GDM1 (cell line): ENCODE data around the gene FOXE3.

Source experiments
- DNase-seq: peaks from one replicate; lab custom pipeline; 2025; lab: John Stamatoyannopoulos, UW

Gene FOXE3

DNA sequence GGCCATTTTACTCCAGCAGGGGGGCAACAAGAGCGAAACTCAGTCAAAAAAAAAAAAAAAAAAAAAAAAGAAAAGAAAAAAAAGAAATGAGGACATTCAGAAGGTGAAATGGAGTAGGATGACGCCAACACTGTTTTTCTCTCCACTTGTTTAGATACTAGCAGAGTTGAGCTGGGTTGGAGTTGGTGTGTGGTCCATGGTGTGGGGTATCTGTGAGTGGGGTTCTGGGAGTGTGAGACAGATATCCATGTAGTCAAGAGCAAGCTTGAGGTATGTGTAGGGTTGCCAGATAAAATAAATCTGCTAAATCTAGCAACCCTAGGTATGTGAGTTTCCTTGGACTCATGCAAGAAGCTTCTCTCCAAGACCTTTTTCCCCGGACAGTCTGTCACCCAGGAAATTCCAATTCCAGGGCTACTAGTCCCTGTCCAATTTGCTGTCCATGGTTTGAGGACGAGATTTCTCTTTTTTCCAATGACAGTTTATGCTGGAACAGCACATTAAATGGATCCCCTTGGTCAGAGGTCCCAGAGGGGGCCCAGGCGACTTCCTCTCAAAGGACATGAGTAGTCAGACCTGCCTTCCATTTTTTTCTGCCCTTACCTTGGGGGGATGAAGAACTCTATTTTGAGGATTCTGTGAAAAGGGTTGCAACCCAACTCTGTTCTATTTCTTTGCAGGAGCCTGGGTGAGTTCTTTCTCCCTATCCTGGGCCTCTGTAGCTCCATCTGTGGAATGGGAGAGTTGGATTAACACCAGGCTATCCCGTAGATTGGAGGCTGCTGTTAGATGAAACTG lies 19.6 kb downstream of the FOXE3 start:
- no peak for DNase-seq

DNA sequence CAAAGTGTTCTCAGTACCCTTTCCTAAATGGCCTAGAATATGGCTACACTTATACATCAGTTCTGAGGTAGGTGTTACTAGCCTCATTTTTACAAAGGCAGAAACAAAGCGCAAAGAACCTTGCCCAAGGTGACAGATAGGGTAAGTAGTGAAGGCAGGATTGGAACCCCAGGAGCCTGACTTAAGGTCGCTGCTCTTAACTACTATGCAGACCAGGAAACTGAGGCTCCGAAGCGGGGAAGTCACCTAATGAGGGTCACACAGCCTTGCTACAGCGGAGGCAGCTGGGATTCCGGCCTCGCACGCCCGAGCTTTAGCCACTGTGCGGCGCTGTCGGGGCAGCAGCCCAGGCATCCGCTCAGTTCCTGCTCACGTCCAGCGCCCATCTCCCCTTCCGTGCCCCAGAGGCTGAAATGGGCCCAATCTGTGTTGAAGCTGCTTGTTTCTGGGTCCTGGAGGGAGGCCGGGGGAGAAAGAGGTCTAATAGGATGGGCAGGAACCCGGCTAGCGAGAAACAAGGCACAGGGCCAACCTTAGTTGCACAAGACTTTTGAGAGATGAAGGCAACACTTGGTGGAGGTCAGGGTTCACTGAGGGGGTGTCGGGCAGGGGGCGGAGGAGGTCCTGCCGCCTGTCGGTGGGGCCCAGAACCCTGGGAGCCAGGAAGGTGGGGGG lies 20.4 kb downstream of the FOXE3 start:
- DNase-seq: peak; percentile 72

DNA sequence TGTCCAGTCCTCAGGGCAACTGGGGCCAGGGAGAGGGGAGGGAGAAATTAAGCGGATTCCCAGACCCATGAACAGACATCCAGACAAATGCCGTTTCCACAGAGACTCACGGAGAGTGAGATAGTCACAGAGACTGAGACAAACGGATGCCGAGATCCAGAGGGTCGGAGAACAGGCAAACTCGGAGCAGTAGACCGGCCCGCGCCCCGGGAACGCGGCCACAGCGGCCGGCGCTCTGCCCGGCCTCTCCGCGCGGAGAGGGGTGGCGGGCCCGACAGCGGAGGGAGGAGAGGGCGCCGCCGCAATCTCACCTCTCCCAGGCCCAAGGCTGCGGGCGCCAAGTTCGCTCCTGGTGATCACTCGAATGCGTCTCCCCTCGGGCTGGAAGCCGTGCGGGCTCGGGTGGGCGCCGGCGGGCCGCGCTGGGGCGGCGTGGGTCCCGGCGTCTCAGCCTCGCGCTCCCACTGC lies 20.9 kb downstream of the FOXE3 start:
- DNase-seq: no peak

DNA sequence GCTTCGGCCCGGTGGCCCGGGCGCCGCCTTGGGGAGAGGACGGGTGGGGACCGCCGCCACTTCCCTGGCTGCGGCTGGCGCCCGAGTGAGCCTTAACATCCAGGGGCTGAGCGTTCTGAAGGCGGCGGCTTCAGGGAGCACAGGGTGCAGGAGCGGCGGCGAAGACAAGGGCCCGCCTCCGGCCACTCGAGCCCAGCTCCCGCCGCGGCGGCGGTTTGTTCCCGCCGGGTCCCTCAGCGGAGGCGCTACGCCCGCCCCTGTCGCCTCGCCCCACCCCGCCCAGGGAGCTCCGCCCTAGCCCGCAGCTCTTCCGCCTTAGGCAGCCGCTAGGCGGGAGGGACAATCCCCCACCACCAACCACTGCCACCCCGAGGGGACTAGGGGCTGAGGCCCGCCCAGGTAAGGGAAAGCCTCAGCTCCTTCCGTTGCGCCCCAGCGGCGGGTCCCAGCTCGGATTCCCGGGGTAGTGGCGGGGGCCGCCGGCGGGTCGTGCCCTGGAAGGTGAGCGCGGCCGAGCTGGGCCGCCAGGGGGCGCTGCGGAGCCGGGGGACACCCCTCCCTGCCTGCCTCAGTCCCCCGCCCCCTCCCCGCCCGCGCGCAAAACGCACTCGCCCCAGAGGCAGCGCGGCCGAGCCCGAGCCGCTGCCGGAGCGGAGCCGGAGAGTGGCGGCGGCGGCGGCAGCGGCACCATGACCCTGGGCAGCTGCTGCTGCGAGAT lies 21.5 kb downstream of the FOXE3 start, which contains the start of gene FOXD2:
Gene FOXD2 (plus strand): TSS at position 598 of the 718 bp plus-strand sequence. CDS start 92 bp downstream, at position 690.
- DNase-seq: peak; percentile 92

DNA sequence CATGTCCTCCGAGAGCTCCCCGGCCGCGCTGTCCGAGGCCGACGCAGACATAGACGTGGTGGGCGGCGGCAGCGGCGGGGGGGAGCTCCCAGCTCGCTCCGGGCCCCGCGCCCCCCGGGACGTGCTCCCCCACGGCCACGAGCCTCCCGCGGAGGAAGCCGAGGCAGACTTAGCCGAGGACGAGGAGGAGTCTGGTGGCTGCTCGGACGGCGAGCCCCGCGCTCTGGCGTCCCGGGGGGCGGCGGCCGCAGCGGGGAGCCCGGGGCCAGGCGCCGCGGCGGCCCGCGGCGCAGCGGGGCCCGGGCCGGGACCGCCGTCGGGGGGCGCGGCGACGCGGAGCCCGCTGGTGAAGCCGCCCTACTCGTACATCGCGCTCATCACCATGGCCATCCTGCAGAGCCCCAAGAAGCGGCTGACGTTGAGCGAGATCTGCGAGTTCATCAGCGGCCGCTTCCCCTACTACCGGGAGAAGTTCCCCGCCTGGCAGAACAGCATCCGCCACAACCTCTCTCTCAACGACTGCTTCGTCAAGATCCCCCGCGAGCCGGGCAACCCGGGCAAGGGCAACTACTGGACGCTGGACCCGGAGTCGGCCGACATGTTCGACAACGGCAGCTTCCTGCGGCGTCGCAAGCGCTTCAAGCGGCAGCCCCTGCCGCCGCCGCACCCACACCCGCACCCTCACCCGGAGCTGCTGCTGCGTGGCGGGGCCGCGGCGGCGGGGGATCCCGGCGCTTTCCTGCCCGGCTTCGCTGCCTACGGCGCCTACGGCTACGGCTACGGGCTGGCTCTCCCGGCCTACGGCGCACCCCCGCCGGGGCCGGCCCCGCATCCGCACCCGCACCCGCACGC lies 22.3 kb downstream of the FOXE3 start:
- DNase-seq: no peak

DNA sequence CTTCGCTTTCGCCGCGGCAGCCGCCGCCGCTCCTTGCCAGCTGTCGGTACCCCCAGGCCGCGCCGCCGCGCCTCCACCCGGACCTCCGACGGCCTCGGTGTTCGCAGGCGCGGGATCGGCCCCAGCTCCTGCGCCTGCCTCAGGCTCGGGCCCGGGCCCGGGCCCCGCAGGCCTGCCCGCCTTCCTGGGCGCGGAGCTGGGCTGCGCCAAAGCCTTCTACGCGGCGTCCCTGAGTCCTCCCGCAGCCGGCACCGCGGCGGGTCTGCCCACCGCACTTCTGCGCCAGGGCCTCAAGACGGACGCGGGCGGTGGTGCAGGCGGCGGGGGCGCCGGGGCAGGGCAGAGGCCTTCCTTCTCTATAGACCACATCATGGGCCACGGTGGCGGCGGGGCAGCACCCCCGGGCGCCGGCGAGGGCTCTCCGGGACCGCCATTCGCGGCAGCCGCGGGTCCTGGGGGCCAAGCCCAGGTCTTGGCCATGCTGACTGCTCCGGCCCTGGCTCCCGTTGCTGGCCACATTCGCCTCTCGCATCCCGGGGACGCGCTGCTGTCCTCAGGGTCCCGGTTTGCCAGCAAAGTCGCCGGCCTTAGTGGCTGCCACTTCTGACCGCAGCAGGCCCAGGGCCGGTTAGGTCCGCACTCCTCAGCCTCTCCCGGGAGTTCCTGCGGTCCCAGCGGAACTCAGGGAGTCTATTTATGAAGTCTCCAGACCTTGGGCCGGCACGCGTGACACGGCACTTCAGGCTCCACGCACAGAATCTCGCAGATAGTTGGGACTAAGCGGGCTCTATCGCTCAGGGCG lies 23.1 kb downstream of the FOXE3 start:
- DNase-seq: no peak

DNA sequence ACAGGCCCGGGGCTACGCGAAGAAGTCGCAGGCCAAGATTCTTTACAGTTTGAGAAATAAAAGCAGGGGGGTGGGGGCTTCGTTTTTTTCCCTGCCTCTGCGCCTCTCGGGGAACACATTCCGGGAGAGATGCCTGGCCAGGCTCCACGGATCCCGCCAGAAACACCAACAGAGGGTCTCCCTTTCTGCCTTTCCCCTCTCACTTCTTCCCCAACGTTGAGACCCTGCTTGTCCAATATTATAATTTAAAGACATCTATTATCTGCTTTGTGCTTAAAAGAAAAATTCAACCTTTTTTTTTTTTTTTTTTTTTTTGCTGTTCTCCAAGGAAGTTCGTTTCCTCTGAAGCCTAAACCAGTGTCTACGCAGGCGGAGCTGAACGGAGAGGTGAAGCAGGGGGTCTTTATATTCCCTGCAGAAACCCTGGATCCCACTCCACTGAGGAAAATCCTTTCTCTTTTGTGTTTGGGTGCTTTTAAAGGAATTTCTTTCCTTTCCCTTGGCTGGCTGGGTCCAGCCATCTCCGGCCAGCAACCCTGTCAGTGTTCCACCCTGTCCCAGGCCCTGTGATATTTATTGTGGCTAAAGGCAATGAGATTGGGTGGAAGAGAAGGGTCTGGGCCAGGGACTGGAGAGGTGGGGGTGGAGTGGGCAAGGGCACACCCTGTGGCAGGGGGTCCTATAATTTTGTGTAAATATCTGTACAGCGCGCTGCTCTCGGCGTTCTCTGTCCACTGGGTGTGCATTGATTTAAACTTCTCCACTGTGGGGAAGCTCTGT lies 23.9 kb downstream of the FOXE3 start:
- DNase-seq: no peak

DNA sequence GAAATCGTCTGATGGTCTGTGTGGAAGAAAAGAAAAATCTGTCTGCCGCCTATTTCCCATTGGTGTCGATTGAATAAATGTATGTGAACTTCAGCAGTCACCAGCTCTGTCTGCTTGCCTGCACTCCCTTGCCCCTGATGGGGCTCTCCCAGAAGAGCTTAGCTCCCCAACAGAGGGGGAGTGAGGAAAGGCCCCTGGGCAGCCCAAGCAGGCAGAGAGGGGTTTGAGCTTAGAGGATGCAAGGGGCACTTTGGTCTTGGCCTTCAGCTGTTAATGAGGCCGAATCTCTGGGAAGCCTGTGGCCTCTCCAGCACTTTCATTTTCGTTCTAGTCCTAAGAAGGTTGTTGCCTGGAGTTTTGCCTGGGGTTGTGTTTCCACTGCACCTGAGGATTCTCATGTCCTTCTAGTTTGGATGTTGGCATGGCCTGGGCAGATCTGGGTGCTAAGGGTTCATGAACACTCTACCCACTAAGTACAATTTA lies 24.6 kb downstream of the FOXE3 start:
- DNase-seq: no peak

DNA sequence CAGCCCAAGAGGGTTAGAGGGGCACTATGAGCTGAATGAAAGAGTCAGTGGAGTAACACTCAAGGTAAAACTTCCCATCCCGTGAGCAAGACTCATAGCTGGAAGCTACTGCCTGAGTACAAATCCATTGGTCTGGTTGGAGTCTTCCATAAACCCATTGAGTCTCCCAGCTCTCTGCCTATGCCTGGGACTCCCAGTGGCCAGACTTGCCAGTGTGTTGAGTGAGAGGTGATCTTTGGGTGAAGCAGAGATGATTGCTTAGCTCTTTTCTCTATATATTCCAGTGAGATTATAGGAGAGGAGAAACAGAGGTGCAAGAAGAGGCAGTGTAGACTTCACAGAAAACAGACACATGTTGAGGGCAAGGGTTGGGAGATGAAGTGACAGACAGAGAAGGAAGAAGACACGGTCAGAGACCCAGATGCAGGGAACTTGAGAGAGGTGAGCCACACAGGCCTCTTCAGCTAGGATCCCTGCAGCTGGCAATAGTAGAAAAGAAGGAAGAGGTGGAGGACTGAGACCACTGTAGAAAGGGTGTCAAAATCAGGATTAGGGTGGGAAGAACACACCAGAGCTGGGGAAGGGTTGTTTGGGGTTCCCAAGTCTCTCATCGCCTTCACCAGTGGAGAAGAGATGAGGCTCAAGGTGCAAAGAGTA lies 25.5 kb downstream of the FOXE3 start:
- DNase-seq: no peak

DNA sequence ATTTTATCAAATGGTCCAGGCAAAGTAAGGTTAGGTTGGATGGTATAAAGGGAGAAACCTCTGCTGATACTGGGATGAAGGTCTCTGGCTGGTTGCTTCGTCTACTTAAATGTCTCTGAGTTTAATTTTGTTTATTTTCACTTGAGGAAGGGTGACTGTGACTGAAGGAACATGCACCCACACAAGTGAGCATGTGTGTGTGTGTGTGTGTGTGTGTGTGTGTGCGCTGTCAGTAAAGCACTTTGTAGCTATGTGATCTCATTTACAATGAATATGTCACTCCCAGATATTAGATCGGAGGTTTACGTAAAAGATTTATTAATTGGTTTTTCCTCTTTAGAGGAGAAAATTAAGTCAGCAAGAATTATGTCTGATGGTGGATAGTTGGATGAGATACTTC lies 26.1 kb downstream of the FOXE3 start:
- DNase-seq: no peak

DNA sequence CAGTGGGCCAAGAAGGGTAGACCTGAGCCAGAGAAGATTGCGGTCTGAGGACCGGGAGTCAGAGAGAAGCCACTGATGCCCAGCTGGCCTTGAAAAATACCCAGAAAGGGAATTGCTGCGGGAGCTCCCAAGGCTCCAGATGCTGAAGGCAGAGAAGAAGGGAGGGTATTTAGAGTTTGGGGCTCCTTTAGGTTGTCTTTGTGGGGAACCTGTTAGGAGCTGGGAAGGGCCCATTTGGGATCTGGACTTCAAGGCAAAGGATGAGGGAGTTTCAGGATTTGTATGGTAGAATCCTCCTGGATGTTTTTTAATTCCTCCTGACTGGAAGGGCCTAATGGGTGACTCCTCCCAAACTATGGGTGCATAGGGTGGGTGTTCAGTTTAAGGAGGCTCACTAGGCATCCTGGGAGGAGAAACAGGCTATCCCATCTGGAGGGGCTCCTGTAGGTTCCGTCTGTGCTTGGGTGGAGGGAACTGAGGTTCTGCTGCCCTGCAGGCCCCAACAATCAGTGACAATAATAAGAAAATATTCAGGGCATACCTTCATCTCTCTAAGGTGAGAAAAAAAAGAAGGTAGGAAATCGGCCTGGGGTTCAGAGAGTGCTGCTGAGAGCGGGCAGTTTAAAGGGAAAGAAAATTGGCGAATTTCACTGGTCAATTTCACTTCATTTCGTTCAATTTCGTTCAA lies 26.9 kb downstream of the FOXE3 start:
- no peak for DNase-seq

DNA sequence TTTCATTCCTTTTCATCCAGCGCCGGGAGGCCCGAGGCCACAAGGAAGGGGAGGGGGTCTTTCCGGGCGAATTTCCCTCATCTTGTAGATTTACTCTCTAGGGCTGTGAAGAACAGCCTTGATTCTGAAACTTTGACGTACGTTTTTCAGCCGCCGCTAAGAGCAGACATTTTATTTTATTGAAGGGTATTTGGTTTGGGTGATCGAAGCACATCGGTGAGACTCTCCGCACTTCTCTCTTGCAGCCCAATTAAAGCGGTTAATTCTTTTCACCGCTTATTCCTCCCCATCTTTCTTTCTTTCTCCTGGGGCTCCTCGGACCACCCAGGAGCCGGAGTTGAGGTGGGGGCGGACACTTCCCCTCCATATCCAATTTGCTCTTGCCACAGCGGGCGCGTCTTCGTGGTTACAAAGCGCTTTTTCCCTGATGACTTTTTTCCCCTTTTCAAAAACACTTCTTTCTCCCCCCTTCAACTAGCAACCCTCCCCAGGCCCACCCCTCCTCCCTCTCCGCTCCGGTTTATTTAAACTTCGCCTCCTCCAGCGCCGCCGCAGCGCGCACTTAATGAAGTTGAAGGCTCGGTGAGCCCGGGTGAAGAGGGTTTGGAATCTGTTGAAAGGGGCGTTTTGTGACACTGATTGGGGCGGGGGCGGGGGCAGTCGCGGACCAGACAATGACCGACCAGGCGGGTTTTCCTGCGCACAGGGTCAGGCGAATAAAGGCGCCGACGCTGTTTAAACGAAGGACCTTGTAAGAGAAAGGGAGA lies 27.6 kb downstream of the FOXE3 start:
- no peak for DNase-seq

DNA sequence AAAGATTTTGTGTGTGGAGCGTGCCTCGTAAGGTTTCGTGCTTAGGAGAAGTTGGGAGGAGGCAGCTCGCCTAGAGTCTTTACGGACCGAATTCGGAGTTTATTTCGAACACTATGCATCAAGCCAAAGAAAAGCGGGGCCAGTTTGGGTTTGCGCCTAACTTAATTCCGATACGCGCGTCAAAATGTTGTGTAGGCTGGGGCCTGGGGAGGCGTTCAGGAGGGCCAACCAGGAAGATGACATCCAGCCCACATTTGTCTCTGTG lies 28.1 kb downstream of the FOXE3 start:
- no peak for DNase-seq

DNA sequence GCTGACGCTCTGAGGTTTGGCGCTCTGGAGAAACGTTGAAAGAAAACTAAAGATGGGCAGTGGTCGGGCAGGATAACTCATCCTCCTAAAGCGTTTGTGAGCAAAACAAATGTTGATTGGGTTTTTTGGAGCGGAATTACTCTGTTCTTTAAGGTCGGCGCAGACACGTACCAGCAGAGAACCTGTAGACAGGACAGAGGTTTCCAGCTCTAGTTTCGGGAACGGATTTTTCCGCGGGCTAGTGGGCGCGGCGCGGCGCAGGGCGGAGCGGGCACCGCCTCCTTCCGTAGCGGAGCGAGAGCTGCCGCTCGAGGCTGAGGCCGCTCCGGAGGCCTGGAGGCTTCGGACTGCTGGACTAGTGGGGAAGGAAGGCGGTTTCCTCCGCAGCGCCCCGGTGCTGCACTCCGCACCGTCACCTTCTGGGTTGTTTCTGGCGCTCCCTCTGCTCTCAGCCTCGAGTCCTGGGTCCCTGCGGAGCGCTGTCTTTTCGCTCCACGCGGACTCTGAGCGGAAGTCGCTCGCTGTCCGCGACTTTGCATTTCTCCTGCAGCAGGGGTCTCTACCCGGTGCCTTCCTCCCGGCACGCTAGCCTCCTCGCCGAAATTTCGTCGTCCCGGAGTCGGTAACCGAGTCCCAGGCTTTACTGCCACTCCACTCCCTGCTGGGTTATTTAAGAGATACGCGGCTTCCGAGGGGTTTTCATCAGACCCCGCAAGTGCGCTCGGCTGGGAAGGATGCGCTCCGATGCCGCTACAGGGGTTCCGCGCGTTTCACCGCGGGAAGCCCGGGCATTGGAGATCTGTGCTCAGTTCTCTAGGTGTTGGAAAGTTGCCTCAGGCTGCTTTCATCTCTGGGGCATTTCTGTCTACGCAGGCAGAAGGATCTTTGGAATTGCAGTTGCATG lies 28.7 kb downstream of the FOXE3 start:
- DNase-seq: no peak

DNA sequence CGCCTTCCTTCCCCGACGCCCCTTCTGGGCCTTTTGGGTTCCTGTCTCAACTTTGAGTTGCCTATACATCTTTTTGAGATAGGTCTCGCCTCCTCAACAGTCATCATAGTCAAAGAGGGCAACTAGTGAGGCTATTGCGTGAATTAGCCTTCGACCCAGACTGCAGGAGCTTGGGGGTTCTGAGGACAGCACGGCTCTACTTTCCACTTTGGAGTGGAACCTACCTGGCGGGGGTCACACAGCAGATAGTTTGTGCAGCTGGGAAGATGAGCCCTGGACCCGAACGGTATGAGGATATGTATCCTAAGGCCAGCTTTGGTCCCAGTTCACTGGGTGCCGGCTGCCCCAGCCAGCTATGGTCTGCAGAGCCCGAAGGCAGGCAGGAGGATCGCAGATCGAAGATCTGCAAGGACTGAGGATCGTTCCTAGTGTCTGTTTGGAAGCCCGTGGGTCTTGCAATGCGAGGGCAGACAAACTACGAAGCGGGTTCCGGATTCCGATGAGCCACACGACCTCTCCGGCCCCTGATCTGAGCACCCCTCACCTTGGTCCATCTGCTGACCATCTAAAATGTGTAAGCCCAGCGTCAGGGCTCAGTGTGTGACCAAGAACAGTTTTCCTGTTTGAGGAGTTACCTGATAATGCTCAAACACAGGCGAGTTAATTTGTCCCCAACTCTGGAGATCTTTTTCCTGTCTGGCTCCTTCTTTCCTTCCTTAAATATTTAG lies 29.9 kb downstream of the FOXE3 start:
- no peak for DNase-seq

DNA sequence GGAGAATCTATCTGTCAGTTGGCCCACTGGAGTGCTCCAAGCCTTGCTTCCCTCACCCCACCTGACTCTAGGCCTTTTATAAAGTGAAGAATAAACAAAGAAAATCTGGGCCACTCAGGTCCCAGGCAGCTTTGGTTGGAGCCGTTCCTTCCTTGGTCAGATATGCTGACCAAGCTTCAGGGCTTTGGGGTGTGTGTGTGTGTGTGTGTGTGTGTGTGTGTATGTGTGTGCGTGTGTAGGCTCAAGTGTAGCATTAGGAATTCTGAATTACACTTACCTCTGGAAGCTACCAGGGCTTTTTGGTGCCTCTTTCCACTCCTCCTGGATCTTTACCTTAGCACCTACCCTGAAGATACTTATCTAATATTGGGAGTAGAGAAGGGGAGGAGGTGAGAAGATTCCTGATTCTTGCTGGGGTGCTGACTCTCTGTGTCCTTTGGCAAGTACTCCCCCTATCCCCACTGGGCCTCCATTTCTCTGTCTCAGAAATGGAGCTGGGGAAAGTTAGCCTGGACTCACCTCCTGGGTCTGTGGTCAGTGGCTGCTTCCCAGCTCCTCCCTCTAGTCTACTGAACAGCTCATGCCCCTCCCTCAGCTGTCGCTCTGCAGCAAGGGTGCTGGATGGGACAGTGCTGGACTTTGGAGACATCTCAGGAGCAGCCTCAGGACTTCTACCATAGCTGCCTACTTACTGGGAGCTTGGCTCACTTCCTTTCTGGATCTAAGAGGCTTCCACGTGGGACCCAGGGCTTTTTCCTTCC lies 32.6 kb downstream of the FOXE3 start:
- no peak for DNase-seq
